ENCODE results near the gene NTM. TPM values are rescaled to one million over a fixed set of nuclear protein-coding genes. Genes with fewer than 3 reads are reported as not detected.

The NTM gene
- polyA plus RNA-seq, 1 experiment: 33.6 TPM

- TF ChIP-seq CTCF (IDR thresholded peaks at IDR 0.05; ENCODE audit: insufficient read depth, low read depth, low read length): no peak
- Histone ChIP-seq H3K36me3 (ENCODE audit: control insufficient read depth, insufficient read depth, low read length) (no peaks in the 10 kb centered on the region), H3K27me3 (ENCODE audit: control insufficient read depth, insufficient read depth, low read length) (no peaks in the 10 kb centered on the region), H3K4me3 (ENCODE audit: low read depth, low read length) (no peak overlapping the region)
- POLR2A ChIA-PET: no interaction called here
- CTCF ChIA-PET: interaction anchor here (2.3 kb wide), 1 partner anchor 54 kb away, joined by 10 read pairs; no protein-coding TSS in a partner anchor
- DNase-seq (ENCODE audit: low read depth): no peak
These were observed 702.4 kb downstream of the NTM start for GRCh38 chr11:132072858-132073211.

- ChIA-PET CTCF (interaction anchor here (2.3 kb wide), 1 partner anchor 53 kb away, joined by 10 read pairs; no protein-coding TSS in a partner anchor), POLR2A (interaction anchor here (0.5 kb wide), 1 partner anchor 19 kb away, joined by 3 read pairs; no protein-coding TSS in a partner anchor)
- Histone ChIP-seq H3K4me3 (ENCODE audit: low read depth, low read length) (no peak overlapping the region), H3K36me3 (ENCODE audit: control insufficient read depth, insufficient read depth, low read length) (no peaks in the 10 kb centered on the region), H3K27me3 (ENCODE audit: control insufficient read depth, insufficient read depth, low read length) (no peaks in the 10 kb centered on the region)
- DNase-seq (ENCODE audit: low read depth): no peak
- TF ChIP-seq CTCF (IDR thresholded peaks at IDR 0.05; ENCODE audit: insufficient read depth, low read depth, low read length): no peak
These were observed 703.4 kb downstream of the NTM start for GRCh38 chr11:132073787-132074186.

- no peak for TF ChIP-seq CTCF (IDR thresholded peaks at IDR 0.05; ENCODE audit: insufficient read depth, low read depth, low read length)
- POLR2A ChIA-PET: no interaction called here
- no peak for DNase-seq (ENCODE audit: low read depth)
- H3K36me3 ChIP-seq (ENCODE audit: control insufficient read depth, insufficient read depth, low read length): no peaks in the 10 kb centered on the region
- no peaks in the 10 kb centered on the region for H3K27me3 ChIP-seq (ENCODE audit: control insufficient read depth, insufficient read depth, low read length)
- CTCF ChIA-PET: interaction anchor here (1.1 kb wide), 1 partner anchor 51 kb away, joined by 4 read pairs; no protein-coding TSS in a partner anchor
- no peak overlapping the region for H3K4me3 ChIP-seq (ENCODE audit: low read depth, low read length)
These were observed 705.0 kb downstream of the NTM start for GRCh38 chr11:132075447-132075846.

- Histone ChIP-seq H3K4me3 (ENCODE audit: low read depth, low read length) (no peak overlapping the region), H3K36me3 (ENCODE audit: control insufficient read depth, insufficient read depth, low read length) (no peaks in the 10 kb centered on the region), H3K27me3 (ENCODE audit: control insufficient read depth, insufficient read depth, low read length) (no peaks in the 10 kb centered on the region)
- CTCF ChIA-PET: interaction anchor here (0.7 to 1.3 kb wide), 2 partner anchors 13 to 1138 kb away, joined by 3 to 4 read pairs; no protein-coding TSS in a partner anchor
- POLR2A ChIA-PET: no interaction called here
- DNase-seq (ENCODE audit: low read depth): no peak
- TF ChIP-seq CTCF (IDR thresholded peaks at IDR 0.05; ENCODE audit: insufficient read depth, low read depth, low read length): no peak
These were observed 707.0 kb downstream of the NTM start for GRCh38 chr11:132077416-132077815.

- H3K36me3 ChIP-seq (ENCODE audit: control insufficient read depth, insufficient read depth, low read length): no peaks in the 10 kb centered on the region
- CTCF ChIA-PET: interaction anchor here (1.0 to 1.3 kb wide), 2 partner anchors 12 to 41 kb away, joined by 3 to 4 read pairs; no protein-coding TSS in a partner anchor
- no peaks in the 10 kb centered on the region for H3K27me3 ChIP-seq (ENCODE audit: control insufficient read depth, insufficient read depth, low read length)
- no peak overlapping the region for H3K4me3 ChIP-seq (ENCODE audit: low read depth, low read length)
- POLR2A ChIA-PET: no interaction called here
- no peak for DNase-seq (ENCODE audit: low read depth)
- TF ChIP-seq CTCF (IDR thresholded peaks at IDR 0.05; ENCODE audit: insufficient read depth, low read depth, low read length): no peak
These were observed 708.1 kb downstream of the NTM start for GRCh38 chr11:132078264-132079076.

Data from BJ (cell line).